ENCODE measurements around the gene NFATC1. TPM values are rescaled to one million over a fixed set of nuclear protein-coding genes. Genes with fewer than 3 reads are reported as not detected.

The NFATC1 gene
- total RNA-seq, 1 experiment from 2014 or later = not detected

GRCh38 chr18:79571211-79572092 lies 175.7 kb downstream of the NFATC1 start:
- DNase-seq (ENCODE audit: low read depth) = no peak

GRCh38 chr18:79572093-79572780 lies 176.5 kb downstream of the NFATC1 start:
- DNase-seq (ENCODE audit: low read depth) = no peak

GRCh38 chr18:79572848-79573451 lies 177.2 kb downstream of the NFATC1 start:
- no peak for DNase-seq (ENCODE audit: low read depth)

- no peak for DNase-seq (ENCODE audit: low read depth)
Measured at GRCh38 chr18:79573921-79574491, 178.3 kb downstream of the NFATC1 start.

- DNase-seq (ENCODE audit: low read depth) = no peak
Measured at GRCh38 chr18:79574938-79575525, 179.3 kb downstream of the NFATC1 start.

- DNase-seq (ENCODE audit: low read depth) = no peak
Measured at GRCh38 chr18:79575891-79576685, 180.4 kb downstream of the NFATC1 start.

- peak; percentile 10 for DNase-seq (ENCODE audit: low read depth)
Measured at GRCh38 chr18:79576686-79577351, 181.1 kb downstream of the NFATC1 start.

- DNase-seq (ENCODE audit: low read depth) = peak; percentile 24
Measured at GRCh38 chr18:79577451-79578395, 182.0 kb downstream of the NFATC1 start.

GRCh38 chr18:79578396-79579260 lies 182.9 kb downstream of the NFATC1 start:
- no peak for DNase-seq (ENCODE audit: low read depth)

All from RPMI7951 (cell line).